ENCODE results near the gene BSG.

GRCh38 chr19:590750-591098 lies 18.3 kb downstream of the BSG start:
- no peak for TF ChIP-seq POLR2A (IDR thresholded peaks at IDR 0.05)
- no peak for TF ChIP-seq CTCF (IDR thresholded peaks at IDR 0.05)

Data from heart left ventricle (tissue), 13 donors.